WERI-Rb-1 (cell line): ENCODE data around the gene MASP1.

Source experiments
- DNase-seq: peaks from one replicate; pipeline ENCODE4 v3.0.0-alpha.2; 2020
- H3K27ac ChIP-seq: fragments of 250-450 bp; sonication (Bioruptor Pico); 2 replicates; pipeline ENCODE4 v1.5.1; 2020; ENCODE audit warnings: mild to moderate bottlenecking, moderate library complexity
- H3K27me3 ChIP-seq: fragments of 250-450 bp; sonication (Bioruptor Pico); 2 replicates; pipeline ENCODE4 v1.5.1; 2021; ENCODE audit warnings: mild to moderate bottlenecking, low read depth, moderate library complexity; ENCODE audit not compliant: insufficient read depth, severe bottlenecking
- H3K36me3 ChIP-seq: fragments of 250-450 bp; sonication (Bioruptor Pico); 2 replicates; pipeline ENCODE4 v1.5.1; 2020; ENCODE audit warnings: mild to moderate bottlenecking, moderate library complexity
- H3K4me3 ChIP-seq: 2 replicates; pipeline ENCODE4 v1.5.1; 2011; ENCODE audit warnings: low read depth, mild to moderate bottlenecking, control low read depth, low read length
- H3K9me3 ChIP-seq: fragments of 250-450 bp; sonication (Bioruptor Pico); 2 replicates; pipeline ENCODE4 v1.5.1; 2021; ENCODE audit warnings: mild to moderate bottlenecking, moderate library complexity; ENCODE audit not compliant: severe bottlenecking
- TF ChIP-seq, protein P1 (sequence below): IDR thresholded peaks from 2 replicates; pipeline ENCODE4 v1.5.1; 2011; ENCODE audit warnings: low read depth, mild to moderate bottlenecking, control low read depth, inconsistent platforms, low read length

The MASP1 gene

DNA sequence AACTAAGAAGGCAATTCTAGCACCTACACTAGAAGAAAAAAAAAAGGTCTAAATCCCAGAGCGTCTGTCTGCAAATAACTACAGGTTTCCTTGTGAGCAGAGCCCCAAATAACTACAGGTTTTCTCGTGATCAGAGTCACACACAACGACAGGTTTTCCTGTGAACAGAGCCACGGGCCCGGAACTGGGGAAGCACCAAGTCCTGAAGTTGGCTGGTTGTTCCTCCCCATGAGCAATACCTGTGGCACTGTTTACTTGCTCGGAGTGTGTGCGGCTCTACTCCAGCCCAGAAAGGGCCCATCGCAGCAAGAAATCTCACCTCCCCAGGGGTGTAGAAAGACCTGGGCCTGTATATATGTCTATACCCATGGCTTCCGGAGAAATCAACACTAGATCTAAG lies 644 bp upstream of the MASP1 start:
- no peak for DNase-seq
- H3K4me3 ChIP-seq = no peak overlapping the region
- no peak overlapping the region for H3K27ac ChIP-seq
- H3K27me3 ChIP-seq = peaks cover 28% of the 10 kb centered on the region
- TF ChIP-seq, protein P1, sequence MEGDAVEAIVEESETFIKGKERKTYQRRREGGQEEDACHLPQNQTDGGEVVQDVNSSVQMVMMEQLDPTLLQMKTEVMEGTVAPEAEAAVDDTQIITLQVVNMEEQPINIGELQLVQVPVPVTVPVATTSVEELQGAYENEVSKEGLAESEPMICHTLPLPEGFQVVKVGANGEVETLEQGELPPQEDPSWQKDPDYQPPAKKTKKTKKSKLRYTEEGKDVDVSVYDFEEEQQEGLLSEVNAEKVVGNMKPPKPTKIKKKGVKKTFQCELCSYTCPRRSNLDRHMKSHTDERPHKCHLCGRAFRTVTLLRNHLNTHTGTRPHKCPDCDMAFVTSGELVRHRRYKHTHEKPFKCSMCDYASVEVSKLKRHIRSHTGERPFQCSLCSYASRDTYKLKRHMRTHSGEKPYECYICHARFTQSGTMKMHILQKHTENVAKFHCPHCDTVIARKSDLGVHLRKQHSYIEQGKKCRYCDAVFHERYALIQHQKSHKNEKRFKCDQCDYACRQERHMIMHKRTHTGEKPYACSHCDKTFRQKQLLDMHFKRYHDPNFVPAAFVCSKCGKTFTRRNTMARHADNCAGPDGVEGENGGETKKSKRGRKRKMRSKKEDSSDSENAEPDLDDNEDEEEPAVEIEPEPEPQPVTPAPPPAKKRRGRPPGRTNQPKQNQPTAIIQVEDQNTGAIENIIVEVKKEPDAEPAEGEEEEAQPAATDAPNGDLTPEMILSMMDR = no peak
- no peaks in the 10 kb centered on the region for H3K9me3 ChIP-seq
- no peaks in the 10 kb centered on the region for H3K36me3 ChIP-seq

- H3K4me3 ChIP-seq = no peak overlapping the region
- H3K27me3 ChIP-seq = peaks cover 33% of the 10 kb centered on the region
- DNase-seq = no peak
- no peak overlapping the region for H3K27ac ChIP-seq
- H3K9me3 ChIP-seq = no peaks in the 10 kb centered on the region
- TF ChIP-seq, protein P1 = no peak
- no peaks in the 10 kb centered on the region for H3K36me3 ChIP-seq
Observed at GRCh38 chr3:187291001-187291511, 481 bp downstream of the MASP1 start.

GRCh38 chr3:187290503-187290902 lies 1.0 kb downstream of the MASP1 start:
- Histone ChIP-seq H3K27ac (no peak overlapping the region), H3K36me3 (no peaks in the 10 kb centered on the region), H3K9me3 (no peaks in the 10 kb centered on the region), H3K27me3 (peaks cover 33% of the 10 kb centered on the region), H3K4me3 (no peak overlapping the region)
- DNase-seq = no peak
- TF ChIP-seq, protein P1 = no peak

GRCh38 chr3:187288855-187289605 lies 2.5 kb downstream of the MASP1 start:
- Histone ChIP-seq H3K4me3 (no peak overlapping the region), H3K27me3 (peaks cover 40% of the 10 kb centered on the region), H3K9me3 (no peaks in the 10 kb centered on the region), H3K27ac (no peak overlapping the region), H3K36me3 (no peaks in the 10 kb centered on the region)
- DNase-seq = no peak
- TF ChIP-seq, protein P1 = no peak

- no peak overlapping the region for H3K4me3 ChIP-seq
- no peaks in the 10 kb centered on the region for H3K9me3 ChIP-seq
- TF ChIP-seq, protein P1 = no peak
- no peak overlapping the region for H3K27ac ChIP-seq
- H3K36me3 ChIP-seq = no peaks in the 10 kb centered on the region
- H3K27me3 ChIP-seq = peaks cover 44% of the 10 kb centered on the region
- DNase-seq = no peak
Observed at GRCh38 chr3:187288131-187288854, 3.2 kb downstream of the MASP1 start.
